ENCODE results near the gene B3GLCT. TPM values are rescaled to one million over a fixed set of nuclear protein-coding genes. Genes with fewer than 3 reads are reported as not detected.

The B3GLCT gene
- total RNA-seq, 3 donors from 2014 or later (not counting 1 experiment from before 2014, with no cell fraction given), result 6.0 to 8.1 (median 6.2) TPM

DNA sequence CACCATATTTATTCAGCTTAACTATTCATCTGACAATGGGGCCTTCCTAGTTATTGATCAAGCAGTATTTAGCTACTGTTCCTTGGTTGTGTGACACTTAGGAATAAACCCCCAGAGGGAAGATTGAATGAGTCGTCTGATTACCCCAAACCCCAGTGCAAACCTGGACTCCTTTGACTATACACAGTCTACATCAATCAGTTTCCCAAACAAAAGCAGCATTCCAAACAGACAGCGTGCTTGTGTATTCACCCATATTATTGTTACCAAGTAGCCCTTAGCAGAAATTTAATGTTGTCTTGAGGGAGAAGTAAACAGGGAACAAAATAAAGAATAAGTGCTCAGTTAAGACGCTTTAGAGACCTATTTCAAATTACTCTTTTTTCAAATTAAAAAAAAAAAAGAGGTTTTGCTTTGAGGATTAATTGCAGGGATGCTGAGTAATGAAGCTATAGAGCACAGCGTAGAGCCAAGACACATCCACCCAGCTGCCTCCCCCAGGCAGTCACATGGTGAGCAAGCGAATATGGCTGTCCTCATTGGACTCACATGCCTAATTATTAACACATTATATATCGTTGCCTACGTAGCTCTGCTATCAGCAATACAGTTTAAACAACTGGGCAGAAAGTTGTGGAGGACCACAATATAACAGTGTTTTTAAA, 14.7 kb upstream of the B3GLCT start:
- Mint-ChIP-seq H3K4me3 (no peak overlapping the region), H3K27me3 (ENCODE audit: low read depth in 2 of 2) (peaks cover 0 to 5% of the 10 kb centered on the region in 2 donors), H3K36me3 (no peaks in the 10 kb centered on the region), H3K4me1 (no peaks in the 10 kb centered on the region), H3K27ac (no peak overlapping the region), H3K9me3 (no peaks in the 10 kb centered on the region)
- no peaks in the 10 kb centered on the region for H3K27me3 ChIP-seq (ENCODE audit: control insufficient read depth, insufficient read depth, low read length)
- H3K36me3 ChIP-seq (ENCODE audit: control insufficient read depth, insufficient read depth, low read length), result no peaks in the 10 kb centered on the region
- no peaks in the 10 kb centered on the region for H3K9me3 ChIP-seq (ENCODE audit: control insufficient read depth, insufficient read depth, low read length)
- ATAC-seq, result no peak
- intact Hi-C loops (cut with micrococcal nuclease), result no loop called here
- no peaks in the 10 kb centered on the region for H3K4me1 ChIP-seq (ENCODE audit: control insufficient read depth, insufficient read depth, low read length)
- H3K27ac ChIP-seq (ENCODE audit: low read length), result no peak overlapping the region
- WGBS (ENCODE audit: insufficient coverage), result 86% methylated on average over 4 of the region's 7 CpGs
- H3K4me3 ChIP-seq (ENCODE audit: low read length), result no peak overlapping the region
- DNase-seq, result no peak
- TF ChIP-seq CTCF (IDR thresholded peaks at IDR 0.05), result no peak

DNA sequence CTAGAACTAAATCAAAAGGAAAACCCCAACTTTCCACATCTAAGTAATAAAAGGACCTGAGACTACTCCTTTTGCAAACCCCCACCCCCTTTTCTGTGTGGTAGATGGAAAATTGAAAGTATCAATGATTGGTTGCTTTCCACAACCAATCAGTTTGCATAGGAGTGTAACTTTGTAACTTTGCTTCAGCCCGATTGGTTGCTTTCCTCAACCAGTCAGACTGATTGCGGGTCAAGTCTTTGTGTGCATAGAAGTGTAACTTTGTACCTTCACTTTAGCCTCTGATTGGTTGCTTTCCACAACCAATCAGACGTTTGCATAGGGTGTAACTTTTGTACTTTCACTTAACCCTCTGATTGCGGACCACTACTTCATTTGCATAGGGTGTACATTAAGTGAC, 8.0 kb upstream of the B3GLCT start:
- Mint-ChIP-seq H3K36me3 (no peaks in the 10 kb centered on the region), H3K27me3 (ENCODE audit: low read depth in 2 of 2) (peaks cover 0 to 9% of the 10 kb centered on the region in 2 donors), H3K4me3 (no peak overlapping the region), H3K4me1 (no peaks in the 10 kb centered on the region), H3K27ac (no peak overlapping the region), H3K9me3 (no peaks in the 10 kb centered on the region)
- TF ChIP-seq CTCF (IDR thresholded peaks at IDR 0.05), result no peak
- DNase-seq (no peak), ATAC-seq (no peak)
- WGBS (ENCODE audit: insufficient coverage), result 90% methylated on average over 3 of the region's 4 CpGs
- Histone ChIP-seq H3K4me3 (ENCODE audit: low read length) (no peak overlapping the region), H3K36me3 (ENCODE audit: control insufficient read depth, insufficient read depth, low read length) (no peaks in the 10 kb centered on the region), H3K27me3 (ENCODE audit: control insufficient read depth, insufficient read depth, low read length) (no peaks in the 10 kb centered on the region), H3K4me1 (ENCODE audit: control insufficient read depth, insufficient read depth, low read length) (no peaks in the 10 kb centered on the region), H3K27ac (ENCODE audit: low read length) (no peak overlapping the region), H3K9me3 (ENCODE audit: control insufficient read depth, insufficient read depth, low read length) (no peaks in the 10 kb centered on the region)
- intact Hi-C loops (cut with micrococcal nuclease), result no loop called here

GRCh38 chr13:31192306-31192705, 7.5 kb upstream of the B3GLCT start:
- no peak for TF ChIP-seq CTCF (IDR thresholded peaks at IDR 0.05)
- Histone ChIP-seq H3K9me3 (ENCODE audit: control insufficient read depth, insufficient read depth, low read length) (no peaks in the 10 kb centered on the region), H3K4me3 (ENCODE audit: low read length) (no peak overlapping the region), H3K36me3 (ENCODE audit: control insufficient read depth, insufficient read depth, low read length) (no peaks in the 10 kb centered on the region), H3K27me3 (ENCODE audit: control insufficient read depth, insufficient read depth, low read length) (no peaks in the 10 kb centered on the region), H3K27ac (ENCODE audit: low read length) (no peak overlapping the region), H3K4me1 (ENCODE audit: control insufficient read depth, insufficient read depth, low read length) (no peaks in the 10 kb centered on the region)
- WGBS (ENCODE audit: insufficient coverage), result 91% methylated on average over 5 of the region's 6 CpGs
- Mint-ChIP-seq H3K4me1 (no peaks in the 10 kb centered on the region), H3K27ac (no peak overlapping the region), H3K9me3 (no peaks in the 10 kb centered on the region), H3K4me3 (no peak overlapping the region), H3K27me3 (ENCODE audit: low read depth in 2 of 2) (peaks cover 0 to 8% of the 10 kb centered on the region in 2 donors), H3K36me3 (no peaks in the 10 kb centered on the region)
- DNase-seq, result no peak
- intact Hi-C loops (cut with micrococcal nuclease), result no loop called here
- ATAC-seq, result no peak

GRCh38 chr13:31195616-31196015, 4.2 kb upstream of the B3GLCT start:
- Mint-ChIP-seq H3K27me3 (ENCODE audit: low read depth in 2 of 2) (peaks cover 0 to 5% of the 10 kb centered on the region in 2 donors), H3K4me1 (peaks cover 4 to 6% of the 10 kb centered on the region in 2 donors), H3K4me3 (no peak overlapping the region), H3K9me3 (no peaks in the 10 kb centered on the region), H3K27ac (no peak overlapping the region), H3K36me3 (no peaks in the 10 kb centered on the region)
- intact Hi-C loops (cut with micrococcal nuclease), result no loop called here
- H3K4me1 ChIP-seq (ENCODE audit: control insufficient read depth, insufficient read depth, low read length), result peaks cover 7% of the 10 kb centered on the region
- H3K27ac ChIP-seq (ENCODE audit: low read length), result no peak overlapping the region
- 93% methylated on average over 4 of the region's 4 CpGs for WGBS (ENCODE audit: insufficient coverage)
- DNase-seq (no peak), ATAC-seq (no peak)
- no peaks in the 10 kb centered on the region for H3K9me3 ChIP-seq (ENCODE audit: control insufficient read depth, insufficient read depth, low read length)
- no peaks in the 10 kb centered on the region for H3K36me3 ChIP-seq (ENCODE audit: control insufficient read depth, insufficient read depth, low read length)
- no peak for TF ChIP-seq CTCF (IDR thresholded peaks at IDR 0.05)
- H3K4me3 ChIP-seq (ENCODE audit: low read length), result no peak overlapping the region
- no peaks in the 10 kb centered on the region for H3K27me3 ChIP-seq (ENCODE audit: control insufficient read depth, insufficient read depth, low read length)
